NCI-H510A treated with DMSO at 0.1 percent for 48 hours (cell line): ENCODE results near the gene PLXDC2.
"Not testable (repeated sequence)": the region's sequence is repeated elsewhere in the genome, so short reads cannot be mapped to it uniquely, and the experiment has no call there.

Experiments used
- DNase-seq: peaks from one replicate; lab custom pipeline; 2025; lab: John Stamatoyannopoulos, UW

PLXDC2 gene

DNA sequence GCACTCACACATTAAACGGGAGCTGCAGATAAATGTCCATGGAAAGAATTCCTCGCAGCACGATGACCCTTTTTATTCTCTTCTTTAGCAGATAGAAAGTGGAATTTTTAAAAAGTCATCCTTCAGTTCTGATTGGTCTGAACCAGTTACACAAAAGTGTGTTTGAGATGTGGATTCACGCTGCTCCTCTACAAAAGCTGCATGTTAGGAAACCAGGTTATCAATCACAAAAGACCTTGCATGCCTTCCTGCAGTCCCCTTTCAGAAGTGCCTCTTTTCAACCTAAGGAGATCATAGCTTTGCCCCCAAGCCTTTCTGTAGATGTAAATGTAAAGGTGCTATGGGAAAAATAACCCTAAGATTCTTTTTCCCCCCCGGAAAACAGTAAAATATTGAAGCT lies 299.7 kb downstream of the PLXDC2 start:
- DNase-seq = no peak

DNA sequence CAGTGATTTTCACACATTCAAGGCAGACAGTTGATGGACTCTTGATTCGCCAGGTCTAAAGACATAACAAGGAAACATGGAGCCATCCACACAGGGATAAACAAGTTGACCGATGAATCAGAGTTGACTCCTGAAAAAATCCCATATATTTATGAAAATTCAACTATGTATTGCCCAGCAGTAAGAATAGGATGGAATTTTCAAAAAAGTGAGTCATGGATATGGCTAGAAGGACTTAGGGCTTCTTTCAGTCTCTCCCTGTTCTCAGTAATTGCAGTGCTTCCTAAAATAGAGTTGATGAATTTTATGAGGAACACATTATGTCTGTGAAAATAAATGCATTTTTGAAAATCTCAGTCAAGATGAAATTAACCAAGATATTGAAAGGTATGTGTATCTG lies 301.2 kb downstream of the PLXDC2 start:
- no peak for DNase-seq

DNA sequence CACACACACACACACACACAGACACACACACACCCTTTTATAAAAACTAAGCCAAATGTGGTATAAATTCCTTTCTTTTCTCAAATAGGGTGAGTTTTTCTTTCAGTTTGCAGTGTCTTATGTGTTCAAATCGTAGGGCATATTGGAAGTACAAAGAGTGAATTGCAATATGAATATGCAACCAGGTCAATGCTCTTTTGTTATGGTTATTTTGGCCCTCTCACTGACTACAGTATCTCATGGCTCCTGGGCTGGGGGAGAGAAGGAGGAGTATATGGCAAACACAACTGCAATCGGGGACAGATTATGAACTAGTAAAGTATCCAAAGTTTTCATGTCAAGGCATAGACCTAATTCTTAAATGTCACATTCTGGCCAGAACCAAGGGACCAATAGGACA lies 301.9 kb downstream of the PLXDC2 start:
- DNase-seq = no peak

DNA sequence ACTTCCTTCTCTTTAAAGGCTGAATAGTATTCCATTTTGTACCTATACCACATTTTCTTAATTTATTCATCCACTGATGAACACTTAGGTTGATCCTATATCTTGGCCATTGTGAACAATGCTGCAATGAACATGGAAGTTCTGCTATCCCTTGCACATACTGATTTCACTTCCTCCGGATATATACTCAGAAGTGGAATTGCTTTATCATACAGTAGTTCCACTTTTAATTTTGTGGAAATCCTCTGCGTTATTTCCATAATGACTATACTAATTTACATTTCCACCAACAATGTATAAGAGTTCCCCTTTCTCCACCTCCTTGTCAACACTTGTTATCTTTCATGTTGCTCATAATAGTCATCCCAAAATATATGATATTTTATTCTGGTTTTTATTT lies 312.6 kb downstream of the PLXDC2 start:
- no peak for DNase-seq

DNA sequence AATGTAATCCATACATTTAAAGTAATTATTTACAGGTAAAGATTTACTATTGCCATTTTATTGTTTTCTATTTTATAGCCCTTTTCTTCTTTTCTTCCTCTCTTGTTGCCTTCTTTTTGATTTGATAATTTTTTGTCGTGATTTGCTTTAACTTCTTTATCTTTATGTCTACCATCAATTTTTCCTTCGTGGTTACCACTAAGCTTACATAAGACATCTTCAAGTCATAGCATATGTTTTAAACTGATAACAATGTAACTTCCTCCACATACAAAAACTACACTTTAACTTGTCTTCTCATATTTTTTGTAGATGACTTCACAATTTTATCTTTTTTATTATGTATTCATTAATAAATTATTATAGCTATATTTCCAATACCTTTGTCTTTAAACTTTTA lies 316.6 kb downstream of the PLXDC2 start:
- no peak for DNase-seq

DNA sequence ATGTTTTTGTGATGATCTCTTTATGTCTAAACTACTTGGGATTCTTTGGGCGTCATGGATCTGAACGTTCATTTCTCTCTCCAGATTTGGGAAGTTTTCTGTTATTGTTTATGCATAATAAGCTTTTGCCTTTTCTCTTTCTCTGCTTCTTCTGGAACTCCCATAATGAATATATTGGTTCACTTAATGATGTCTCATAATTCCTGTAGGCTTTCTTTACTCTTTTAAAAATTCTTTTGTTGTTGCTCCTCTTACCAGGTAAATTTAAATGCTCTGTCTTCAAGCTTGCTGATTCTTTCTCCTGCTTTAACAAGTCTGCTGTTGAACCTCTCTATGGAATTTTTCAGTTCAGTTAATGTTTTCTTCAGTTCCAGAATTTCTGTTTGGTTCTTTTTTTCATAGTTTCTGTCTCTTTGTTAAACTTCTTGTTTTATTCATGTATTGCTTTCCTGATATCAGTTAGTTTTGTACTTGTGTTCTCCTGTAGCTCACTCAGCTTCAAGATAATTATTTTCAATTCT lies 317.5 kb downstream of the PLXDC2 start:
- DNase-seq = no peak

DNA sequence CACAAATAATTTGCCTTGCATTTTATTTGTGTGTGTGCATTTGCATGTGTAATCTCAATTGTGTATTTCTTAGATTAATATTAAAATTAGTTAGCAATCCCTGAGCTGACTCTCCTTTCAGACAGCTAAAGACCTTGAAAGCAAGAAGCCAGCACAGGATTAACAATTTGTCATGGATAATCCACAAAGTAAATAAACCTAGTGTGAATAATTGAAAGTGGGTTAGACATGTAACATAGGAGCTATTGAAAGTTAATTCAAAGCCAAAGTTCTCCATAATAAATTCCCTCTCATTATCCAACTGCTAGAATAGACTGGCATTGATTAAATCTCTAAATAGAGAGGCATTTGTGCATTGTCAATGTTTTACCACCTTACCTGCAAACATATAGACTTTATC lies 326.1 kb downstream of the PLXDC2 start:
- DNase-seq = no peak

DNA sequence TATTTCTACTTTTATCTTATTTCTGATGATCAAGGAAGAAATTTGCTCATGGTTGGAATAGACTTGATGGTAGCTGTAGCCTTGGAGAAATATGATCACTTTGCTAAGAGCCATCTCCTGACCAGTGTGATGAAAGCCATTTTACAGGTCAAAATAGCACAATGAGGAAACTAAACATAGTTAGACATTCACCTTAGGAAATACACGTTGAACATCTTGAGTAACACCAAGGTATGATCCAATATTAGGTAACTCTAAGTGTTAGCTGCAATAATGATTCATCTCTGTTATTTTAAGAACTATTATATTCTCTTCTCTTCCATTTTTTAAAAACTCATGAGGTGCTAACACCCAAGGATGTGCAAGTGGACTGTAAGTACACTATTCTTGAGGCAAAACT lies 328.0 kb downstream of the PLXDC2 start:
- DNase-seq = no peak

DNA sequence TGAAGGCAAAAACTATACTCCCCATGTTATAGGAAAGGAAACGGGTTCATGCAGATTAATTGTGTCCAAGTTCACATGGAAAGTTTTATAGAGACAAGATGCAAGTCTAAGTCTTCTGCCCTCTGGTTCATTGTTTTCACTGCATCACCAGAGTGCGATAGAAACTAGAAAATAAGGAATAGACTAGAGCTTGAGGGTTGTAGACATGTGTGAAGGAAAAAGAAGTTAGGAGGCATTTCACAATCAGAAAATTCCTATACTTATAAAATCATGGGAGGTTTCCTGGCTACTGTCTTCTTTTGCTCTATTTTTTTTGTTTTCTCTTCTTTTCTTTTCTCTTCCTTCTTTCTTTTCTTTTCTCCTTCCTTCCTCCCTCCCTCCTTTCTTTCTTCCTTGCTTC lies 329.8 kb downstream of the PLXDC2 start:
- no peak for DNase-seq

DNA sequence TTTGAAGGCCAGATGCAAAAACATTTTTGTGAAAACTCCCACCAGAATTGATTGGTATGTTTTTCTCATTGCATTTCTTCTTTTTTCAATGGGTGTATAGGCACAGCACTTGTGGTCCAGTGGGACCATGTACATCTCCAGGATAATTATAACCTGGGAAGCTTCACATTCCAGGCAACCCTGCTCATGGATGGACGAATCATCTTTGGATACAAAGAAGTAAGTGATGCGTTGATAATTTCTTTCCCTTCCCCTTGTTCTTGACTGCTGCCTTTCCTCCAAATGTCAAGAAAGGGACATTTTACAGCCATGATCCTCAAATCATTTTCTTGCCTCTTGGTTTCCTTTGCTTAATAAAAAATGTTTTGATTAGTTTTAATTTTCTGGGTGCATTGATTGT lies 331.5 kb downstream of the PLXDC2 start:
- no peak for DNase-seq

DNA sequence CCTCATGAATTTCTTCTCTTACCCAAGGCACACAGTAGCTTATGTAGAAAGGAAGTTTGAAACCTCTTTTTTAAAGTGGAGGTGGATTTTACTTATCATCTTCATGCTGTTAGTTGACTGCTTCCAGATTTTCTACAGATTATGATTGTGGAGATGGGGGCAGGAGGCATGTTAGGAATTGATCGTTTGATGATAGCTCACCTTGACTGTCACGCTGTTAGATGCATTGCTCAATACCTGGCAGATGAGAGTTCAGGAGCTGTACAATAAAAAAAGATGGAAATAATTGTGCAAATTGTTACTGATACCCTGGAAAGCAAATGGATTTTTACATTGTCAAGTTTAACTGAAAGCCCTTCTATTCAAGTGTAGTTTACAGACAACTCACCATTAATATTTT lies 340.3 kb downstream of the PLXDC2 start:
- DNase-seq = no peak

DNA sequence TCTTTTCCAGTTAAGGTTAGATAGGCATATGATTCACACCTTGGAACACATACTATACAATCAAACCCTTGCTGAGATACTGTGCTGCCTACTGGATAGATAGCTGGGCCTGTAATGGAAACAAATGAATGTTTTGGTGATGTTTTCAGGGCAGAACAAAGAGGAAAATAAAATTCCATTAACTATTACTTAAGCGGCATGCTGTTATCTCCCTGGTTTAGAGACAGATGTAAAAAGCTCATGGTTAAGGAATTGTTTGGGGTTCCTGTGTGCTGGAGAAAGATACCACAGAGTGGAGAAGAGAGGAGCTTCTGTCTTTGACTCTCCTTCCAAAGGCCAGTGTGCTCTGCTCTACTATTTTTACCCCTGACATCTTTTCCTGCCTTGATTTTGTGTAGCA lies 341.1 kb downstream of the PLXDC2 start:
- no peak for DNase-seq

DNA sequence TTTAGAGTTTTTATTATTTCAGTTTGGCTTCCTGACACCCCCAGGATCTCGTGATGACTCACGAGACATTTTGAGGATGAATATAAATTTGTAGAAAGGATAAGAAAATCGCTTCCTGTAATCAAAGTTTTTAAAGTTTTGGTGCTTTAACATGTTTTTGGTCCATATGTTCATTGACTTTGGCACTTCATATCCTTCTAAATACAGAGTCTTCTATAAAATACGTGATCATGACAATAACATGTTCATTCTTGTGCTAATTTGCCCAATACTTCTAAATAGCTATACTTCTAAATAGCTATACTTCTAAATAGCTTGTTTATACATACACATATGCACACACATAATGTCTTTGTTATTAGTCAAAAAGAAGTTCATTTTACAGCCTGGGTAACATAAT lies 341.9 kb downstream of the PLXDC2 start:
- DNase-seq = no peak

DNA sequence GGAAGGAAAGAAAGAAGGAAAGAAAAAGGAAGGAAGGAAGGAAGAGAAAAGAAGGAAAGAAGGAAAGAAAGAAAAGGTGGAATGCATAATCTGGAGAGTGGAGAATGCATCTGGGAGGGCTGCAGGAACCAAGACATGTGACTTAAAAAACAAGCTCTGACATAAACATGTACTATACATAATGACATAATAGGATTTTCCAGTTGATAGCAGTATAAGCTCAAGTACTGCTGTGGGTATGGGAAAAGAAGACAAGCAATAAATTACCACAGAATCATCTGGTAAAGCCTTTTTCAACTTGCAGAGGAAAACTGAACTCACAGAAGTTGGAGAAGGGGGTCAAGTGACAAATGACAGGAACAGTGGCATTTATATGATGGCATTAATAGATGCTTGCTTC lies 345.9 kb downstream of the PLXDC2 start:
- DNase-seq = no peak

DNA sequence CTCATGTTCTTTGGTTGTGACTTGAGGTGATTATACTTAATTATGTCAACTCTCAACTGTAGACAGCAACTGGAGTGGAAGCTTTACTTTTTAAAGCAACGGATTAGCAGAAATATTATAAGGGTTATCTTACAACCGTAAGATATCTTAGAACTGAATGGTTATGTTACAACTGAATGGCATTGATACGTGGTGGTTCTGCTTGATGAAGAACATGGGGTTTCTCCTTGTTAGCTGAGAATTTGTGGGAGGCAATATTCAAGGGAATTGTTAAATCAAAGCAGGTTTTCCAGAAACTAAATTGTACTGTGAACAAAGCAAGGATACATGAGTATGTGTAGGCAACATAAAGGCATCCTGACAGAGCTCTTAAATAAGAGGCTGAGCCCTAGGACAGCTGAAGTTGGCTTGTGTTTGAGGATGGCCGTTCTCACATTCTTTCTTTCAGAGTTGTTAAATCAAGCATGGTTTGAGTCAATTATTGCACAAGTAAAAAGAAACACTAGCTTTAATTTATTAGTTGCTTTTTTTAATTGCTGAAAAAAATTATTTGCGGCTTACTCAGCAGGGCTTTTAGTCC lies 350.0 kb downstream of the PLXDC2 start:
- no peak for DNase-seq

DNA sequence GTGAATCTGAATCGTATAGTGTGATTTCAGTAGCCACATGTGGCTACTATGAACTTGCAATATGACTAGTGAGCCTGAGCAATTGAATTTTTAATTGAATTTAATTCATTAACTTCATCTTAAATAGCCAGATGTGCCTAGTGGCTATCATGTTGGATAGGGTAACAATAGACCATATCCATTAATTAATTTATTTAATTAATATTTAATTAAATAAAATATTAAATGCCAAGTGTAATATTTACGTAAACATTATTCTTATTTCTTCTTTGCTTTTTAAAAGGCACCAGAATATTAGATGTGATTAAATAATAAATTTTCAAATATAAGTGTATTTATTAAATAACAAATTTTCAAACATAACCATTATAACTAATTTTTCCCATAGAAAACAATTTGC lies 354.4 kb downstream of the PLXDC2 start:
- DNase-seq = no peak

DNA sequence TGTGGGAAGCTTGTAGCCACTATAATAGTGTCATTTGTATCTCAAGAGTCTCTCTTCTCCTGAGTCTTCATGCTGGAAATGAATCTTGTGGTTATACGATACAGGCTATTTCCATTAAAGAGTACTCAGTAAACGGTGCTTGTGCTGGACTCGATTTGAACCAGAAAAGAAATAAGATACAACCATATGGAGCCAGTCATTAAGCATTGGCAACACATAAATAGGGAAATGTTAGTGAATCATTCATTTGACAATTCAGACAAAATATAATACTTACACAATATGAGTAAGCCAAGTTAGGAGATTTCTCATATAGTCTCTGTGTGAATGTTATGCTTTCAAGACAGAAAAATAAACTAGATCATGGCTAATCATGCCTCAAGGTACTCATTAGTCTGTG lies 356.8 kb downstream of the PLXDC2 start:
- DNase-seq = no peak

DNA sequence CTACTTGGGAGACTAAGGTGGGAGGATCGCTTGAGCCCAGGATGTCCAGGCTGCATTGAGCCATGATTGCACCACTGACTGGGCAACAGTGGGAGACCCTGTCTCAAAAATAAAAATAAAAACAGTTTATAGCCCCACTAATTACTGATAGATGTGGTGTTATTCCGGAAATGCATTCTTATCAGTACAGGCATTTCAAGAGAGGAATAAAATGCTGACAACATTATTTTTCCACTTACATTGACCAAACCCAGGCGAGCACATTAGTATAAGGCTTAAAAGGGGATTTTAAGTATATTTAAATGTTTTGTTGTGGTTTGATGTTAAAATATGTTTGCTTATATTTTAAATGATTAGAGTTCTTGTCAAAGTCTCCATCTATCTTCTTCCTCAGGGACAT lies 359.5 kb downstream of the PLXDC2 start:
- DNase-seq = no peak

DNA sequence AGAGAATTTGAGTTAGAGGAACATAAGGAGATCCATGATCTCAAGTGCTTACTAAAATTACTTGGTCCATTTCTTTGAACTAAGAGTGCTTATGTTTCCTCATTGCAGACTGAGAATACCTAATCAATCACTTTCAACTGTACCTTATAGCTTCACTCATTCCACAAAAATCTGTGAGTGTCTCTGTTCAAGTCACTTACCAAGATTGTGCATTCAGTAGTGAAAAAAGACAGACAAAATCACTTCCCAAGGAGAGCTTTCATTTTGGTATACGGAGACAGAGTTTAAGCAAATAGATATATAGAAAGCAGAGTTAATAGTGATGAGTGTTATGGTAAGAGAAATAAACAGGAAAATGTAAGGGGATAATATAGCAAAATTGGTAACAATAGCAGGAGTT lies 364.5 kb downstream of the PLXDC2 start:
- DNase-seq = no peak

DNA sequence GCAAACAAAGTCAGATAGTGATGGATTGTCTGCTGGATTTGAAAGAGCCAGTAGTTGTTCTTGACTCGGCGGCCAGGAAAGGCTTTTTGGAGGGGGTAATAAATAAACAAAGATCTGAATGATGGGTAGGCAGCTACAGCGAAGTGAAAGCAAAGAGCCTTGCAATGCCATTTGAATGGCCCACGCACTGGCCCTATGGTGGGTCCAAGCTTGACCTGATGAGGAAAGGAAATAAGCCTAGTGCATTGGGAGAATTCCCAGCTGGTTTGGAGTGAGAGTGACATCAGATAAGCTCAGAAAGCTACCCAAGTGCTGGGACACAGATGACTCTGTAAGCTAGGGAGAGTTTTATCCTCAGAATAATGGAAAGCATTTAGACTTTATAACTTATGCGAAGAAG lies 365.2 kb downstream of the PLXDC2 start:
- DNase-seq = no peak

DNA sequence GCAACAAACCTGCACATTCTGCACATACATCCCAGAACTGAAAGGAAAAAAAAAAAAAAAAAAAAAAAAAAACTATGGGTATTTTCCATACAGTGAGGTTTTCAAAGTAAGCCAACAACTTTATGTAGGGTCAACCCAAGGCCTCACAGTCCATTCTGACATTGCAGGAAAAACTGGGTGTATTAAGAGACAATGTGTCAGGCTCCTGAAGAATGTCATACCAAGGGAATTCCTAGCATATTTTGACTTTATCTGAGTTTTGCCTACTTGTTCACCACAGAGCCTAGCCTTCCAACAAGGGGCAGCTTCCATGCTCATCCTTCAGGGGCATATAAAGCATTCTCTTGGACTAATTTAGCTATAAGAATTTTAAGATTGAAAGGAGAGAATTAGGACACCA lies 368.9 kb downstream of the PLXDC2 start:
- no peak for DNase-seq

DNA sequence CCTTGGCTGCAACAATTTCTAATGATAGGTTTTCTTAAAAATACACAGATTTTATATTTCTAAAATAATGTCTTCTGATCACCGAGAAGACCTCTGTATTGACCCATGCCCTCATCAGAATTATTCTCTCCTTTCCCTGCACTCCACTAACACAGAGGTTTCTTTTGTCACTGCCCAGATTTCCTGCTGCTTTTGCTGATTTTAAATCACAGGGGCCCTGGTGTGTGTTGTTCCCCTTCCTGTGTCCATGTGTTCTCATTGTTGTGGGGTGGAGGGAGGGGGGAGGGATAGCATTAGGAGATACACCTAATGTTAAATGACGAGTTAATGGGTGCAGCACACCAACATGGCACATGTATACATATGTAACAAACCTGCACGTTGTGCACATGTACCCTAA lies 375.2 kb downstream of the PLXDC2 start:
- DNase-seq = not testable (repeated sequence)

DNA sequence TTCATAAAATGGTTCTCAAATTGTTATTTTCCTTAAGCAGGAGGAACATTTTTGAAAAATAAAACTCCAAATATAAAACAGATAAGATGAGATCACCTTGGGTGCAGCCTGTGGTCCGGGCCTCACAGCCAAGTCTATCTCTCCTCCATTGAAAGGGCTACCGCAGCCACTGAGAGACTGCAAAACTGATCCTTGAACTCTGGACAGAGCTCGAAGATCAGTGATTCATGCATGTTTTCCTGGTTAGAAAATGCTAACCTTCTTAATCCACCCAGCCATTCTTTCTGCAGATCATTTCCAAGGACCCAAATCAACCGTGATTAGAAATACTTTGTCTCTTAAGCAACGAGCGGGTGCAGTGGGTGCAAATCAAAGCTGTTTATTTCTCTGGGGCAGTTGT lies 378.8 kb downstream of the PLXDC2 start:
- no peak for DNase-seq

DNA sequence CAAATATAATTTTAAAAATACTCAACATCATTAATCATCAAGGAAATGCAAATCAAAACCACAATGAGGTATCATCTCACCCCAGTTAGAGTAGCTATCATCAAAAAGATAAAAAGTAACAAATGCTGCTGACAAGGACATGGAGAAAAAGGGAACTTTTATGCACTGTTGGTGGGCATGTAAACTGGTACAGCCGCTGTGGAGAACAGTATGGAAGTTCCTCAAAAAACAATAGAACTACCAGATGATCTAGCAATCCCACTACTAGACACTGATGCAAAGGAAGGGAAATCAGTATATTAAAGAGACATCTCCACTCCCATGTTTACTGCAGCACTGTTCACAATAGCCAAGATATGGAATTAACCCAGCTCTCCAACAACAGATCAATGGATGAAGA lies 384.5 kb downstream of the PLXDC2 start:
- DNase-seq = no peak

DNA sequence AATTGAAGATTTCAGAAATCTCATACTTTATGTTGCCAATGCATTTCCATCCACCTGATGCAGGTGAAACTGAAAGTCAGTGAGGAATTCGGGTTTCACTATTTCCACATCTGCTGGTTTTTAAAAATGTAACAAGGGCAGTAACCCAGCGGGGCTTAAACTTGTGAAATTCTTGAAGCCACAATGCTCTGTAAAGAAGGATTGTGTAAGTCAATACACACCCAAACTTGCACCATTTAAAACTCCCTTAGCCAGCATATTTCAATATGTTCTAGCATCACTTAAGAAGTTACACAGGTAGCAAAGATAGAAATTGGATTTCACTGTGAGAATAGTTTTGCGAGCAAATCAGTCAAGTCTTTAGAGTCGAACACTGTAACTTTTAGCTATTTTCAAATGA lies 386.1 kb downstream of the PLXDC2 start:
- DNase-seq = no peak
